ENCODE data around the gene LIMCH1.

The LIMCH1 gene

DNA sequence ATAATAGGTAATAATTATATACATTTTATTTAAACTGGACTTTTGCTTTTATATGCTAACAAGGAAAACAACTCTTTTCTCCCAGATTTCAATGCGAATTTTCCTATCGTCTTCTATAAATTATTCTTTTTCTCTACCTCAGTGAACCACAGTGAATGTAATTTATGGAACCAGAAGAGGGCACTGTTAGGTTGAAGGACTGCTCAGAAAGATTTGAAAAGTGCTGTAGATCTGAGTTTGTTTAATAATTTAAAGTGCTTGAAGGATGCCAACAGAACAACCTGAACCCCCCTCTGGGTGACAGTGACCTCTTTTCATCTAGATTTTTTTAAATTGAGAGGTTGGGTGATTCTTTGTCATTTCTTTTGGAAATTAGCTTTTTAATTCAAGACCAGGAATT, 155.7 kb downstream of the LIMCH1 start:
- Histone ChIP-seq H4K8ac (ENCODE audit: low read depth, low read length) (no peak overlapping the region), H2BK15ac (ENCODE audit: low read length) (no peak overlapping the region), H3K4me2 (ENCODE audit: insufficient read depth, low read length, poor library complexity, severe bottlenecking) (no peak overlapping the region), H3K36me3 (replicated peaks in 1 of 2; ENCODE audit: control insufficient read depth in 2 of 2, insufficient read depth in 2 of 2, low read length in 2 of 2) (peaks cover under 1 to 39% of the 10 kb centered on the region in 2 donors), H3K4ac (ENCODE audit: low read length) (no peak overlapping the region), H2BK5ac (ENCODE audit: low read length) (no peak overlapping the region), H3K4me1 (ENCODE audit: control insufficient read depth in 2 of 2, insufficient read depth in 1 of 2, low read depth in 1 of 2, low read length in 2 of 2) (no peaks in the 10 kb centered on the region), H3K23ac (ENCODE audit: low read depth, low read length, poor library complexity) (no peak overlapping the region), H2AK5ac (ENCODE audit: low read depth, low read length) (no peak overlapping the region), H3K79me1 (ENCODE audit: low read depth, low read length) (no peaks in the 10 kb centered on the region), H2BK12ac (ENCODE audit: low read length) (no peak overlapping the region), H2AFZ (ENCODE audit: low read length) (no peak overlapping the region), H3K9me3 (replicated peaks in 1 of 2; ENCODE audit: control insufficient read depth in 2 of 2, insufficient read depth in 1 of 2, low read depth in 1 of 2, low read length in 2 of 2) (no peaks in the 10 kb centered on the region), H3K9ac (ENCODE audit: low read depth, low read length, poor library complexity) (no peak overlapping the region), H3K27me3 (ENCODE audit: control insufficient read depth in 3 of 3, insufficient read depth in 3 of 3, low read depth in 1 of 3, low read length in 3 of 3) (no peaks in the 10 kb centered on the region), H3K4me3 (ENCODE audit: low read length in 2 of 2) (no peak overlapping the region), H3K18ac (ENCODE audit: low read length) (no peak overlapping the region), H3K14ac (ENCODE audit: low read length) (no peak overlapping the region), H3K27ac (replicated peaks; ENCODE audit: low read length) (no peak overlapping the region), H2BK120ac (ENCODE audit: low read depth, low read length) (no peak overlapping the region), H4K91ac (ENCODE audit: low read depth, low read length, poor library complexity) (no peak overlapping the region)
- WGBS, 2 donors (ENCODE audit: extremely low coverage in 2 of 2, insufficient read length in 2 of 2, insufficient replicate concordance in 1 of 2): no CpG with 5 or more reads among the region's 2 CpGs
- DNase-seq (ENCODE audit: low spot score): peak; percentile 18

DNA sequence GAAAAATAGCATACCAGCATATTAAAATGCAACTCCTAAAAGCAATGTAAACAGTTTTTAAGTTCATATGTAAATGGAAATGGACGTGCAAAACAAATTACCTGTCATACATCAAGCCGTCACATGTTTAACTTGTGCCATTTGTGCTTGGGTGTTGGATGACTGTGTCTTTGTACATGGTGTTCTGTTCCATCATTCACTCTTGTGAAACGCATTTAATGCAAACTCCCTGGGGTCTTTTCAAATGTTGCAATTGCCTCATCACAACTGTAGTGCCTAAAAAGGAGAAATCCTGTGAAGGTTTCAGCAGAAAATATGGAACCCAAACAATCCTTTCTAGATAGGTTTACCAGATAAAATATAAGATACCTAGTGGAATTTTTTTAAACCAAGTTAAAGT, 158.2 kb downstream of the LIMCH1 start:
- no peak overlapping the region for H3K18ac ChIP-seq (ENCODE audit: low read length)
- H3K4me3 ChIP-seq (ENCODE audit: low read length in 2 of 2): no peak overlapping the region
- no peak overlapping the region for H3K4me2 ChIP-seq (ENCODE audit: insufficient read depth, low read length, poor library complexity, severe bottlenecking)
- H3K27me3 ChIP-seq (ENCODE audit: control insufficient read depth in 3 of 3, insufficient read depth in 3 of 3, low read depth in 1 of 3, low read length in 3 of 3): no peaks in the 10 kb centered on the region
- no CpG with 5 or more reads among the region's 3 CpGs for WGBS, 2 donors (ENCODE audit: extremely low coverage in 2 of 2, insufficient read length in 2 of 2, insufficient replicate concordance in 1 of 2)
- H2BK15ac ChIP-seq (ENCODE audit: low read length): no peak overlapping the region
- no peak overlapping the region for H3K4ac ChIP-seq (ENCODE audit: low read length)
- H3K23ac ChIP-seq (ENCODE audit: low read depth, low read length, poor library complexity): no peak overlapping the region
- H2AK5ac ChIP-seq (ENCODE audit: low read depth, low read length): no peak overlapping the region
- no peak overlapping the region for H2AFZ ChIP-seq (ENCODE audit: low read length)
- no peak overlapping the region for H3K9ac ChIP-seq (ENCODE audit: low read depth, low read length, poor library complexity)
- H3K9me3 ChIP-seq (replicated peaks in 1 of 2; ENCODE audit: control insufficient read depth in 2 of 2, insufficient read depth in 1 of 2, low read depth in 1 of 2, low read length in 2 of 2): no peaks in the 10 kb centered on the region
- no peaks in the 10 kb centered on the region for H3K4me1 ChIP-seq (ENCODE audit: control insufficient read depth in 2 of 2, insufficient read depth in 1 of 2, low read depth in 1 of 2, low read length in 2 of 2)
- no peak for DNase-seq (ENCODE audit: low spot score)
- no peak overlapping the region for H2BK5ac ChIP-seq (ENCODE audit: low read length)
- H3K79me1 ChIP-seq (ENCODE audit: low read depth, low read length): no peaks in the 10 kb centered on the region
- H3K27ac ChIP-seq (replicated peaks; ENCODE audit: low read length): no peak overlapping the region
- no peak overlapping the region for H2BK120ac ChIP-seq (ENCODE audit: low read depth, low read length)
- H2BK12ac ChIP-seq (ENCODE audit: low read length): no peak overlapping the region
- H3K14ac ChIP-seq (ENCODE audit: low read length): no peak overlapping the region
- H4K91ac ChIP-seq (ENCODE audit: low read depth, low read length, poor library complexity): no peak overlapping the region
- peaks cover 0 to 15% of the 10 kb centered on the region in 2 donors for H3K36me3 ChIP-seq (replicated peaks in 1 of 2; ENCODE audit: control insufficient read depth in 2 of 2, insufficient read depth in 2 of 2, low read length in 2 of 2)
- no peak overlapping the region for H4K8ac ChIP-seq (ENCODE audit: low read depth, low read length)

- no peak overlapping the region for H3K4ac ChIP-seq (ENCODE audit: low read length)
- DNase-seq (ENCODE audit: low spot score): no peak
- no peaks in the 10 kb centered on the region for H3K4me1 ChIP-seq (ENCODE audit: control insufficient read depth in 2 of 2, insufficient read depth in 1 of 2, low read depth in 1 of 2, low read length in 2 of 2)
- H2AFZ ChIP-seq (ENCODE audit: low read length): no peak overlapping the region
- no peak overlapping the region for H2AK5ac ChIP-seq (ENCODE audit: low read depth, low read length)
- H3K79me1 ChIP-seq (ENCODE audit: low read depth, low read length): no peaks in the 10 kb centered on the region
- no peak overlapping the region for H2BK15ac ChIP-seq (ENCODE audit: low read length)
- H4K91ac ChIP-seq (ENCODE audit: low read depth, low read length, poor library complexity): no peak overlapping the region
- H3K18ac ChIP-seq (ENCODE audit: low read length): no peak overlapping the region
- no peak overlapping the region for H3K27ac ChIP-seq (replicated peaks; ENCODE audit: low read length)
- no CpG with 5 or more reads among the region's 4 CpGs for WGBS, 2 donors (ENCODE audit: extremely low coverage in 2 of 2, insufficient read length in 2 of 2, insufficient replicate concordance in 1 of 2)
- no peak overlapping the region for H3K14ac ChIP-seq (ENCODE audit: low read length)
- no peak overlapping the region for H3K23ac ChIP-seq (ENCODE audit: low read depth, low read length, poor library complexity)
- H3K27me3 ChIP-seq (ENCODE audit: control insufficient read depth in 3 of 3, insufficient read depth in 3 of 3, low read depth in 1 of 3, low read length in 3 of 3): no peaks in the 10 kb centered on the region
- H4K8ac ChIP-seq (ENCODE audit: low read depth, low read length): no peak overlapping the region
- no peaks in the 10 kb centered on the region for H3K9me3 ChIP-seq (replicated peaks in 1 of 2; ENCODE audit: control insufficient read depth in 2 of 2, insufficient read depth in 1 of 2, low read depth in 1 of 2, low read length in 2 of 2)
- no peak overlapping the region for H3K4me3 ChIP-seq (ENCODE audit: low read length in 2 of 2)
- no peak overlapping the region for H3K9ac ChIP-seq (ENCODE audit: low read depth, low read length, poor library complexity)
- H2BK12ac ChIP-seq (ENCODE audit: low read length): no peak overlapping the region
- no peak overlapping the region for H2BK5ac ChIP-seq (ENCODE audit: low read length)
- H2BK120ac ChIP-seq (ENCODE audit: low read depth, low read length): no peak overlapping the region
- H3K36me3 ChIP-seq (replicated peaks in 1 of 2; ENCODE audit: control insufficient read depth in 2 of 2, insufficient read depth in 2 of 2, low read length in 2 of 2): peaks cover 0 to 10% of the 10 kb centered on the region in 2 donors
- no peak overlapping the region for H3K4me2 ChIP-seq (ENCODE audit: insufficient read depth, low read length, poor library complexity, severe bottlenecking)
Measured at GRCh38 chr4:41696763-41697162, 158.8 kb downstream of the LIMCH1 start.

GRCh38 chr4:41701983-41702382, 164.0 kb downstream of the LIMCH1 start:
- Histone ChIP-seq H3K9me3 (replicated peaks in 1 of 2; ENCODE audit: control insufficient read depth in 2 of 2, insufficient read depth in 1 of 2, low read depth in 1 of 2, low read length in 2 of 2) (no peaks in the 10 kb centered on the region), H3K4me3 (ENCODE audit: low read length in 2 of 2) (no peak overlapping the region), H3K27me3 (ENCODE audit: control insufficient read depth in 3 of 3, insufficient read depth in 3 of 3, low read depth in 1 of 3, low read length in 3 of 3) (no peaks in the 10 kb centered on the region), H3K18ac (ENCODE audit: low read length) (no peak overlapping the region), H2BK120ac (ENCODE audit: low read depth, low read length) (no peak overlapping the region), H2AFZ (ENCODE audit: low read length) (no peak overlapping the region), H2BK12ac (ENCODE audit: low read length) (no peak overlapping the region), H3K4ac (ENCODE audit: low read length) (no peak overlapping the region), H3K4me2 (ENCODE audit: insufficient read depth, low read length, poor library complexity, severe bottlenecking) (no peak overlapping the region), H3K79me1 (ENCODE audit: low read depth, low read length) (no peaks in the 10 kb centered on the region), H4K91ac (ENCODE audit: low read depth, low read length, poor library complexity) (no peak overlapping the region), H2BK5ac (ENCODE audit: low read length) (no peak overlapping the region), H3K4me1 (ENCODE audit: control insufficient read depth in 2 of 2, insufficient read depth in 1 of 2, low read depth in 1 of 2, low read length in 2 of 2) (no peaks in the 10 kb centered on the region), H3K14ac (ENCODE audit: low read length) (no peak overlapping the region), H3K23ac (ENCODE audit: low read depth, low read length, poor library complexity) (no peak overlapping the region), H3K9ac (ENCODE audit: low read depth, low read length, poor library complexity) (no peak overlapping the region), H2BK15ac (ENCODE audit: low read length) (no peak overlapping the region), H4K8ac (ENCODE audit: low read depth, low read length) (no peak overlapping the region), H2AK5ac (ENCODE audit: low read depth, low read length) (no peak overlapping the region), H3K36me3 (replicated peaks in 1 of 2; ENCODE audit: control insufficient read depth in 2 of 2, insufficient read depth in 2 of 2, low read length in 2 of 2) (no peaks in the 10 kb centered on the region), H3K27ac (replicated peaks; ENCODE audit: low read length) (no peak overlapping the region)
- DNase-seq (ENCODE audit: low spot score): no peak
- WGBS, 2 donors (ENCODE audit: extremely low coverage in 2 of 2, insufficient read length in 2 of 2, insufficient replicate concordance in 1 of 2): no CpG with 5 or more reads among the region's 3 CpGs
